D721Med (cell line): ENCODE measurements around the gene ZNF804B.
A peak's percentile ranks its signal among the peaks of the same experiment; 100 is the strongest.

Experiments used
- DNase-seq: peaks from one replicate; pipeline ENCODE4 v3.0.0; 2011; ENCODE audit warnings: low spot score; ENCODE audit not compliant: insufficient read length
- FAIRE-seq: peaks from 2 replicates; lab custom pipeline; 2011; peaks lifted over from hg19 to GRCh38; lab: Jason Lieb, UNC
- CTCF ChIP-seq: IDR thresholded peaks from 2 replicates; pipeline ENCODE4 v1.5.1; 2012; ENCODE audit warnings: mild to moderate bottlenecking, control low read depth; ENCODE audit not compliant: insufficient read depth; ENCODE audit errors: missing control alignments

Gene ZNF804B

GRCh38 chr7:88760136-88760515, 626 bp downstream of the ZNF804B start:
- DNase-seq = no peak
- FAIRE-seq = no peak
- no peak for TF ChIP-seq CTCF

- FAIRE-seq (no peak), DNase-seq (no peak)
- TF ChIP-seq CTCF = no peak
These were observed 2.3 kb downstream of the ZNF804B start for GRCh38 chr7:88761779-88762178.

- DNase-seq = no peak
- FAIRE-seq = no peak
- no peak for TF ChIP-seq CTCF
These were observed 11.9 kb downstream of the ZNF804B start for GRCh38 chr7:88771417-88771816.

GRCh38 chr7:88772776-88773175, 13.3 kb downstream of the ZNF804B start:
- no peak for TF ChIP-seq CTCF
- FAIRE-seq = no peak
- no peak for DNase-seq

- TF ChIP-seq CTCF = no peak
- FAIRE-seq (no peak), DNase-seq (no peak)
These were observed 16.3 kb downstream of the ZNF804B start for GRCh38 chr7:88775838-88776237.

GRCh38 chr7:88787777-88788176, 28.3 kb downstream of the ZNF804B start:
- TF ChIP-seq CTCF = no peak
- DNase-seq = no peak
- FAIRE-seq = no peak

GRCh38 chr7:88789480-88790064, 30.1 kb downstream of the ZNF804B start:
- no peak for FAIRE-seq
- DNase-seq = no peak
- peak; percentile 56 for TF ChIP-seq CTCF
